Ammon's horn (tissue), 1 donor: ENCODE measurements around the gene ATN1.

ENCODE experiments used
- DNase-seq: peaks from one replicate; pipeline ENCODE4 v3.0.0-alpha.2; 2016; ENCODE audit warnings: low spot score

ATN1 gene

GRCh38 chr12:6944381-6945186 is 16.8 kb downstream of the ATN1 start:
- peak; percentile 95 for DNase-seq

GRCh38 chr12:6945613-6946012 is 17.9 kb downstream of the ATN1 start:
- no peak for DNase-seq

- no peak for DNase-seq
These were observed 18.5 kb downstream of the ATN1 start for GRCh38 chr12:6946033-6946919.

- DNase-seq: no peak
These were observed 19.2 kb downstream of the ATN1 start for GRCh38 chr12:6946920-6947374.

GRCh38 chr12:6947615-6948014 is 19.9 kb downstream of the ATN1 start:
- no peak for DNase-seq

GRCh38 chr12:6948873-6949594 is 21.3 kb downstream of the ATN1 start:
- DNase-seq: no peak

- no peak for DNase-seq
These were observed 22.6 kb downstream of the ATN1 start for GRCh38 chr12:6950401-6950801.

GRCh38 chr12:6950811-6951540 is 23.2 kb downstream of the ATN1 start, which contains the start of gene PTPN6:
Gene PTPN6, plus strand, starts transcription at chr12:6951356. Its CDS starts 157 bp downstream, at chr12:6951513.
- DNase-seq: peak; percentile 69

- no peak for DNase-seq
These were observed 23.9 kb downstream of the ATN1 start for GRCh38 chr12:6951551-6952120.

GRCh38 chr12:6952121-6952862 is 24.5 kb downstream of the ATN1 start:
- DNase-seq: no peak

GRCh38 chr12:6952863-6953441 is 25.2 kb downstream of the ATN1 start:
- DNase-seq: no peak

- peak; percentile 71 for DNase-seq
These were observed 25.9 kb downstream of the ATN1 start for GRCh38 chr12:6953442-6954315.

GRCh38 chr12:6954316-6955107 is 26.8 kb downstream of the ATN1 start:
- DNase-seq: no peak

- DNase-seq: no peak
These were observed 27.6 kb downstream of the ATN1 start for GRCh38 chr12:6955108-6956020.

- DNase-seq: no peak
These were observed 28.4 kb downstream of the ATN1 start for GRCh38 chr12:6956021-6956727.

- DNase-seq: no peak
These were observed 29.5 kb downstream of the ATN1 start for GRCh38 chr12:6957151-6957701.
